GM23338 (cell line): ENCODE measurements around the gene IFNL3. TPM values are rescaled to one million over a fixed set of nuclear protein-coding genes. Genes with fewer than 3 reads are reported as not detected.
"Not testable (repeated sequence)": the region's sequence is repeated elsewhere in the genome, so short reads cannot be mapped to it uniquely, and the experiment has no call there.

Experiments
- ATAC-seq: fragments of 200-7000 bp; cut with Tn5 transposase; 3 replicates; pipeline ENCODE4 v1.9.1; 2020
- DNase-seq: peaks from one replicate; pipeline ENCODE4 v3.0.0-alpha.2; 2015; ENCODE audit warnings: low spot score
- H2AFZ ChIP-seq: fragments of 200-600 bp; sonication (generic); 2 replicates; pipeline ENCODE4 v1.8.0; 2016; ENCODE audit warnings: antibody characterized with exemption, mild to moderate bottlenecking, moderate library complexity
- H3F3A ChIP-seq: fragments of 200-600 bp; sonication (generic); replicated peaks from 2 replicates; pipeline ENCODE4 v1.8.0; 2017; ENCODE audit warnings: antibody characterized with exemption, mixed run types, low read depth
- H3K27ac ChIP-seq: fragments of 200-600 bp; sonication (generic); 2 replicates; pipeline ENCODE4 v1.6.1; 2016; ENCODE audit warnings: low read depth
- H3K27me3 ChIP-seq: fragments of 200-600 bp; sonication (generic); 2 replicates; pipeline ENCODE4 v1.8.0; 2016; ENCODE audit warnings: mild to moderate bottlenecking, mixed run types, moderate library complexity; ENCODE audit not compliant: insufficient read depth
- H3K36me3 ChIP-seq: fragments of 200-600 bp; sonication (generic); 2 replicates; pipeline ENCODE4 v1.8.0; 2016; ENCODE audit warnings: mild to moderate bottlenecking; ENCODE audit not compliant: insufficient read depth
- H3K4me1 ChIP-seq: fragments of 200-600 bp; sonication (generic); 2 replicates; pipeline ENCODE4 v1.8.0; 2016; ENCODE audit warnings: mild to moderate bottlenecking, moderate library complexity; ENCODE audit not compliant: insufficient read depth
- H3K4me2 ChIP-seq: fragments of 200-600 bp; sonication (generic); 2 replicates; pipeline ENCODE4 v1.7.1; 2017; ENCODE audit warnings: mixed run types
- H3K4me3 ChIP-seq: fragments of 200-600 bp; sonication (generic); 2 replicates; pipeline ENCODE4 v1.6.1; 2016; ENCODE audit warnings: mixed run types
- H3K79me2 ChIP-seq: fragments of 200-600 bp; sonication (generic); replicated peaks from 2 replicates; pipeline ENCODE4 v1.8.0; 2017; ENCODE audit warnings: mild to moderate bottlenecking; ENCODE audit not compliant: insufficient read depth
- H3K9me2 ChIP-seq: fragments of 200-600 bp; sonication (generic); 2 replicates; pipeline ENCODE4 v1.8.0; 2017; ENCODE audit not compliant: insufficient read depth
- H4K20me1 ChIP-seq: fragments of 200-600 bp; sonication (generic); replicated peaks from 2 replicates; pipeline ENCODE4 v1.8.0; 2017; ENCODE audit warnings: mild to moderate bottlenecking; ENCODE audit not compliant: insufficient read depth
- H3K27ac Mint-ChIP-seq: 2 replicates; pipeline ENCODE4 v1.8.0; 2020; ENCODE audit warnings: inconsistent platforms, mild to moderate bottlenecking, moderate library complexity, mixed read lengths
- H3K27me3 Mint-ChIP-seq: 3 replicates; pipeline ENCODE4 v1.8.0; 2022; ENCODE audit warnings: low read depth, mild to moderate bottlenecking, moderate library complexity, mixed read lengths, inconsistent platforms; ENCODE audit not compliant: insufficient read depth, poor library complexity
- H3K36me3 Mint-ChIP-seq: 3 replicates; pipeline ENCODE4 v1.8.0; 2021; ENCODE audit warnings: low read depth, mild to moderate bottlenecking, inconsistent platforms, moderate library complexity, mixed read lengths
- H3K4me1 Mint-ChIP-seq: 3 replicates; pipeline ENCODE4 v1.8.0; 2020; ENCODE audit warnings: mild to moderate bottlenecking, inconsistent platforms, mixed read lengths
- H3K4me3 Mint-ChIP-seq: 3 replicates; pipeline ENCODE4 v1.8.0; 2021; ENCODE audit warnings: moderate library complexity, mild to moderate bottlenecking, inconsistent platforms, mixed read lengths
- H3K9me3 Mint-ChIP-seq: 3 replicates; pipeline ENCODE4 v1.8.0; 2020; ENCODE audit warnings: moderate library complexity, mild to moderate bottlenecking, inconsistent platforms, mixed read lengths
- CREB1 ChIP-seq: fragments of 250-450 bp; sonication (Bioruptor Pico); IDR thresholded peaks from 2 replicates; pipeline ENCODE4 v1.5.0; 2020; ENCODE audit warnings: low read depth, mild to moderate bottlenecking, moderate library complexity
- EZH2 ChIP-seq: fragments of 200-600 bp; sonication (generic); IDR thresholded peaks from one replicate; pipeline ENCODE4 v1.8.0; 2017; ENCODE audit warnings: antibody characterized with exemption, mild to moderate bottlenecking, low read depth; ENCODE audit not compliant: unreplicated experiment
- JUNB ChIP-seq: IDR thresholded peaks from one replicate; pipeline ENCODE4 v1.6.1; 2016; ENCODE audit warnings: antibody characterized with exemption; ENCODE audit not compliant: unreplicated experiment
- NANOG ChIP-seq: IDR thresholded peaks from 2 replicates; pipeline ENCODE4 v1.6.1; 2016; ENCODE audit warnings: antibody characterized with exemption, borderline replicate concordance
- POLR2AphosphoS5 ChIP-seq: IDR thresholded peaks from 2 replicates; pipeline ENCODE4 v1.6.1; 2016; ENCODE audit warnings: antibody characterized with exemption, low read depth
- ZNF114 ChIP-seq: fragments of 250-450 bp; sonication (Bioruptor Pico); IDR thresholded peaks from 2 replicates; pipeline ENCODE4 v1.5.0; 2020; ENCODE audit warnings: mild to moderate bottlenecking, moderate library complexity
- ZNF331 ChIP-seq: fragments of 250-450 bp; sonication (Bioruptor Pico); IDR thresholded peaks from 2 replicates; pipeline ENCODE4 v1.5.0; 2020; ENCODE audit warnings: low read depth, mild to moderate bottlenecking, moderate library complexity
- ZNF462 ChIP-seq: fragments of 250-450 bp; sonication (Bioruptor Pico); IDR thresholded peaks from 2 replicates; pipeline ENCODE4 v1.5.0; 2020; ENCODE audit warnings: mild to moderate bottlenecking, moderate library complexity
- long read RNA-seq: library from polyadenylated mRNA; unstranded; transcript quantifications from one replicate; pipeline ENCODE4 v2.0.0, GENCODE V29; 2020; ENCODE audit not compliant: unreplicated experiment
- polyA plus RNA-seq: library from polyadenylated mRNA; unstranded; fragments of >200 nt; fragmentation: Nextera tagmentation; extraction: Ambion mirVana; gene quantifications from 2 replicates; pipeline ENCODE4 v1.2.1, GENCODE V29; 2016
- total RNA-seq: library from RNA; depleted of rRNA; stranded (reverse); fragments of >200 nt; shearing (Covaris generic); gene quantifications from 2 replicates; pipeline ENCODE4 v1.2.3, GENCODE V29; 2014; rRNA removed
- TF ChIP-seq, protein P1 (sequence below): IDR thresholded peaks from one replicate; pipeline ENCODE4 v1.6.1; 2018; ENCODE audit warnings: antibody characterized with exemption; ENCODE audit not compliant: unreplicated experiment
- TF ChIP-seq, protein P2 (sequence below), 2 experiments: fragments of 200-600 bp in 1 of 2; sonication (generic) in 1 of 2; conservative IDR thresholded peaks; 2 replicates each; pipeline versions ENCODE4 v1.5.1 to v1.6.1; 2016 to 2017; ENCODE audit warnings: antibody characterized with exemption in 2 of 2, low read depth in 2 of 2, mild to moderate bottlenecking in 2 of 2, moderate library complexity in 1 of 2

Gene IFNL3
- total RNA-seq (not detected in 2 replicates), polyA plus RNA-seq (not detected in 2 replicates)
- long read RNA-seq, partial matches to known transcripts = 0 of 1 reads
- long read RNA-seq, other reads (novel, unspliced or antisense) = 0 of 1 reads

- H3K9me2 ChIP-seq, DNase-seq, H3K9me3 Mint-ChIP-seq, H3K4me3 Mint-ChIP-seq, H3K27ac ChIP-seq, H3K4me2 ChIP-seq, H3K36me3 Mint-ChIP-seq, H3K4me3 ChIP-seq, H3K36me3 ChIP-seq, H4K20me1 ChIP-seq, H3K27ac Mint-ChIP-seq, H2AFZ ChIP-seq, H3F3A ChIP-seq, H3K4me1 Mint-ChIP-seq, ATAC-seq, H3K79me2 ChIP-seq, H3K4me1 ChIP-seq: not testable (repeated sequence)
- H3K27me3 ChIP-seq = peaks cover 47% of the 10 kb centered on the region
- H3K27me3 Mint-ChIP-seq = peaks cover 34% of the 10 kb centered on the region
Measured at GRCh38 chr19:39244410-39245100, at the start of gene IFNL3. TSS of gene IFNL3 (minus strand) at chr19:39245006. CDS start at chr19:39244967, 39 bp downstream.

DNA sequence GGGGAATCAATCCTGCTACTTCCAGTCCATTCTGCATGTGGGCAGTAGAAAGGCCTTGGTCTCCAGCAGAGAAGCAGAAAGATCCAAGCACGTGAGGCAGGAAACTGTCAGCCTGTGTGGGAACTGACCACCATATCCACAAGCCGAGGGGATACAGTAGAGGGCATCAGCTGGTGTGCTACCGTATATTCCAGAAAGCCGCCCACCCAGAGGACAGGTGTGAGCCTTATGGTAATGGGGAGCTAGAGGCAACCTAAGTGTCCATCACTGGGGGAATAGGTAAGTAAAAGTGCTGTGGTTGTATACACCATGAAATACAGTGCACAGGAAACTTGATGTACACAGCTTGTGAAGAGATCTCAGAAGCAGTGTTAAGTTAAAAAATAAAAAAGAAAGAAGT is 48.6 kb upstream of the IFNL3 start:
- Mint-ChIP-seq H3K36me3 (no peaks in the 10 kb centered on the region), H3K27me3 (peaks cover 10% of the 10 kb centered on the region), H3K4me1 (peaks cover 3% of the 10 kb centered on the region; the same call in 2 of the 3 replicates), H3K27ac (no peak overlapping the region), H3K9me3 (no peaks in the 10 kb centered on the region), H3K4me3 (no peak overlapping the region)
- no peak overlapping the region for H2AFZ ChIP-seq
- H3K9me2 ChIP-seq = no peaks in the 10 kb centered on the region
- H3K4me3 ChIP-seq = no peak overlapping the region
- ATAC-seq (no peak), DNase-seq (no peak)
- H3K4me2 ChIP-seq = no peak overlapping the region
- TF ChIP-seq POLR2AphosphoS5 (no peak), NANOG (no peak), ZNF462 (CRISPR knock-in tag) (no peak), ZNF114 (no peak), JUNB (no peak), EZH2 (no peak), CREB1 (CRISPR knock-in tag) (no peak), ZNF331 (CRISPR knock-in tag) (no peak)
- TF ChIP-seq, protein P1, sequence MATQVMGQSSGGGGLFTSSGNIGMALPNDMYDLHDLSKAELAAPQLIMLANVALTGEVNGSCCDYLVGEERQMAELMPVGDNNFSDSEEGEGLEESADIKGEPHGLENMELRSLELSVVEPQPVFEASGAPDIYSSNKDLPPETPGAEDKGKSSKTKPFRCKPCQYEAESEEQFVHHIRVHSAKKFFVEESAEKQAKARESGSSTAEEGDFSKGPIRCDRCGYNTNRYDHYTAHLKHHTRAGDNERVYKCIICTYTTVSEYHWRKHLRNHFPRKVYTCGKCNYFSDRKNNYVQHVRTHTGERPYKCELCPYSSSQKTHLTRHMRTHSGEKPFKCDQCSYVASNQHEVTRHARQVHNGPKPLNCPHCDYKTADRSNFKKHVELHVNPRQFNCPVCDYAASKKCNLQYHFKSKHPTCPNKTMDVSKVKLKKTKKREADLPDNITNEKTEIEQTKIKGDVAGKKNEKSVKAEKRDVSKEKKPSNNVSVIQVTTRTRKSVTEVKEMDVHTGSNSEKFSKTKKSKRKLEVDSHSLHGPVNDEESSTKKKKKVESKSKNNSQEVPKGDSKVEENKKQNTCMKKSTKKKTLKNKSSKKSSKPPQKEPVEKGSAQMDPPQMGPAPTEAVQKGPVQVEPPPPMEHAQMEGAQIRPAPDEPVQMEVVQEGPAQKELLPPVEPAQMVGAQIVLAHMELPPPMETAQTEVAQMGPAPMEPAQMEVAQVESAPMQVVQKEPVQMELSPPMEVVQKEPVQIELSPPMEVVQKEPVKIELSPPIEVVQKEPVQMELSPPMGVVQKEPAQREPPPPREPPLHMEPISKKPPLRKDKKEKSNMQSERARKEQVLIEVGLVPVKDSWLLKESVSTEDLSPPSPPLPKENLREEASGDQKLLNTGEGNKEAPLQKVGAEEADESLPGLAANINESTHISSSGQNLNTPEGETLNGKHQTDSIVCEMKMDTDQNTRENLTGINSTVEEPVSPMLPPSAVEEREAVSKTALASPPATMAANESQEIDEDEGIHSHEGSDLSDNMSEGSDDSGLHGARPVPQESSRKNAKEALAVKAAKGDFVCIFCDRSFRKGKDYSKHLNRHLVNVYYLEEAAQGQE = no peak
- TF ChIP-seq, protein P2, sequence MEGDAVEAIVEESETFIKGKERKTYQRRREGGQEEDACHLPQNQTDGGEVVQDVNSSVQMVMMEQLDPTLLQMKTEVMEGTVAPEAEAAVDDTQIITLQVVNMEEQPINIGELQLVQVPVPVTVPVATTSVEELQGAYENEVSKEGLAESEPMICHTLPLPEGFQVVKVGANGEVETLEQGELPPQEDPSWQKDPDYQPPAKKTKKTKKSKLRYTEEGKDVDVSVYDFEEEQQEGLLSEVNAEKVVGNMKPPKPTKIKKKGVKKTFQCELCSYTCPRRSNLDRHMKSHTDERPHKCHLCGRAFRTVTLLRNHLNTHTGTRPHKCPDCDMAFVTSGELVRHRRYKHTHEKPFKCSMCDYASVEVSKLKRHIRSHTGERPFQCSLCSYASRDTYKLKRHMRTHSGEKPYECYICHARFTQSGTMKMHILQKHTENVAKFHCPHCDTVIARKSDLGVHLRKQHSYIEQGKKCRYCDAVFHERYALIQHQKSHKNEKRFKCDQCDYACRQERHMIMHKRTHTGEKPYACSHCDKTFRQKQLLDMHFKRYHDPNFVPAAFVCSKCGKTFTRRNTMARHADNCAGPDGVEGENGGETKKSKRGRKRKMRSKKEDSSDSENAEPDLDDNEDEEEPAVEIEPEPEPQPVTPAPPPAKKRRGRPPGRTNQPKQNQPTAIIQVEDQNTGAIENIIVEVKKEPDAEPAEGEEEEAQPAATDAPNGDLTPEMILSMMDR (conservative IDR thresholded peaks at IDR 0.05; ENCODE audit: low read depth in 2 of 2) = no peak
- H3K27me3 ChIP-seq = peaks cover 3% of the 10 kb centered on the region; the same call in 1 of the 2 replicates
- no peaks in the 10 kb centered on the region for H3K4me1 ChIP-seq
- H4K20me1 ChIP-seq = no peaks in the 10 kb centered on the region
- no peaks in the 10 kb centered on the region for H3K36me3 ChIP-seq
- no peaks in the 10 kb centered on the region for H3F3A ChIP-seq
- no peak overlapping the region for H3K27ac ChIP-seq
- H3K79me2 ChIP-seq = no peaks in the 10 kb centered on the region
